HG03378 (cell line): ENCODE data around the gene FBXL7.

Experiments used
- ATAC-seq: cut with Tn5 transposase; IDR thresholded peaks from one replicate; pipeline ENCODE4 v1.9.1; 2021; ENCODE audit warnings: mild to moderate bottlenecking, moderate library complexity; ENCODE audit not compliant: unreplicated experiment

The FBXL7 gene

DNA sequence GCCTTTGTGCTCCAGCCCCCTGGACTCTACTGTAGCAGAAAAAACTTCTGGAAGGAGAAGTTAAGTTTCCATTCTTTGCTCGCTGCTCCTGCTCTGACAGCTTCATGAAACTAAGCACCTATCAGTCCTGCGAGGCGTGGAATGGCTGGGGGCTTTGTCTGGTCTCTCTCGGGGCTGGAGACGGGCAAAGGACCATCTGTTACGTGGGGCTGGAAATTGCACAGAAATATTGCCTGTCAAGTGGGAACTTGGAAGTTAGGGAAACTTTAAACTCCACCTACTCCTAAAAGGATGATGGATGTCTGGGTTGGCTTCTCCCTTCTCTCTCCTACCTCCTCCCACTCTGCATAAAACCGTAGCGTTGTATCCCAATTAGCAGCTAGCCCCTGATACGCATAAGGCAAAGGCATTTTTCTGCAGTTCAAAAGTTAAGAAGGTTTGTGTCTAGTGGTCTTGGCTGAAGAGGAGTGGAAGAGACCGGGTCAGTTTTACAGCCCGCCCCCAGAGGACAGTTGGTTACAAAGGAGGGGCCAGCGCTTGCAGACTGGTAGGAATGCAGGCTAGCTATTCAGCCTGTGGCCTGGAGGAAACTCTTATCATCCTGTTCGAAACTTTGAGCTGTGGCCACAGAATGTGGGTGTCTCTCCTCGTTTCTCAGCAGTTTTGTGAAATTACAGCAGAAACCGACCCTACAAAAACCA is 1.3 kb downstream of the FBXL7 start:
- no peak for ATAC-seq

DNA sequence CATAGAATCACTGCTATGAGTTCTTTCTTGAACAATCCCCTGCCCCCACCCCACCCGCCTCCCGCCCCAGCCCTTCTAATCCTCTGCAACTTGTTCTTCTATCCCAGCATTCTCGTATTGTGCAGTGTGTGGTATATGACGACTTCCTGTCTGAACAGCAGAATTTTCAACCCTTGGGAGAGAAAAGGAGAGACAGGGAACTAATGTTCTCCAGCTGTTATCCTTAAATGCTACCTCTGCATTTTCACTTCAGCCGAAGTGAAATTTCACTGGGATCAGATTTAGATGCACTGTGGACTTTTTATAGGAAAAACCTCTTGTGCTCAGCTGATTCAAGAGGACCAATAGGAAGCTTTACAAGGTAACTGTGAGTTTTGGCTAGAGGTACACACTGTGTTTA is 2.2 kb downstream of the FBXL7 start:
- no peak for ATAC-seq

DNA sequence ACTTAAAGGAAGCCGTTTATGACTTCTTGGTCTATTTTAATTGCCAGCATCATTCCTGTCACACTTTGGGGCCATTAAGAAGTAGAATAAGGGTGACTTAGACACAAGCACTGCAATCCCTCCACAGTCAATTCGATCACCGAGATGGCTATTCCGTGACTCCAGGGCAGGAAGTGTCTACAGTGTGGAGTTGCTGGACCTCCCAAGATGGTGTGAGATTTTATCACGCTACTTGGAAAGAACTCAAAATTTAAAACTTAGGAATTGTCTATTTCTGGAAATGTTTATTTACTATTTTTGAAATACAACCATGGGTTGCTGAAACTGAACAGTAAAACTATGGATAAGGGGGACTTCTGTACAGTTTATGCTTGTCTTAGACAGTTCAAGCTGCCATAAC is 6.2 kb downstream of the FBXL7 start:
- no peak for ATAC-seq

DNA sequence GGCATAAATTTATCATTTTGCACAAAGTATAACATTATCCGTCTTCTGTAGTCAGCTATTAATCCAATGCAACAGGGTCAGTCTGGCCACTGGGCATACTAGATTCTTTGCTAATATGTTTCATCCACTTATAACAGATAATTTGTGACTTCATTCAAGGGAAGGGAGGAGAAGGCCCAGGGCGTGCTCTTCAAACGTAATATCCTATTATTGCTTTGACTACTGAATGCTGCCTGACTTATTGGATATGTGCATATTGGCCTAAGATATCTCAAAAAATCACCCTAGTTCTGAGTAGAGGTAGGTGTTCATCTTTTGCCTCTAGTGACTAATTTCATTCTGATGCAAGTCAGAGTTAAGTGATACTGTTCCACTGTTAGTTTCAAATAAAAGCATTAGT is 6.9 kb downstream of the FBXL7 start:
- ATAC-seq, result no peak

DNA sequence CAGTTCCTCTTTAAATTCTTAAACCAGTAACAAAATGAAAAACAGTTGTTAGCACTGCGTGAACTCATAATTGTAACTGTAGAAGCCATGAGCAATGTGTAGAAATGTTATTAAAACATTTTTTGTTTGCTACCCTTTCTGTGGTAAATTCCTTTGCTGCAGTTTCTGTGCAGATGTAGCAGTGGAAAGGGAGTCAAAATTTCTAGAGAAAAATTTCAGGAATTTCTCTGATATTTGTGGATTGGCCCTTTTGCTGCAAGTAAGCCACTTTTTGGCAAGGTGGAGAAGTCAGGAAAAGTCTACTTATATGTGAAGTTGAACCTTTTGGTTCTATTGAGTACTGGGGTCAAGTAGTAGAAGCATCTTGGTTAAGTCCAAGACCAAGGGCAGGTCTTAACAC is 10.1 kb downstream of the FBXL7 start:
- ATAC-seq, result no peak

DNA sequence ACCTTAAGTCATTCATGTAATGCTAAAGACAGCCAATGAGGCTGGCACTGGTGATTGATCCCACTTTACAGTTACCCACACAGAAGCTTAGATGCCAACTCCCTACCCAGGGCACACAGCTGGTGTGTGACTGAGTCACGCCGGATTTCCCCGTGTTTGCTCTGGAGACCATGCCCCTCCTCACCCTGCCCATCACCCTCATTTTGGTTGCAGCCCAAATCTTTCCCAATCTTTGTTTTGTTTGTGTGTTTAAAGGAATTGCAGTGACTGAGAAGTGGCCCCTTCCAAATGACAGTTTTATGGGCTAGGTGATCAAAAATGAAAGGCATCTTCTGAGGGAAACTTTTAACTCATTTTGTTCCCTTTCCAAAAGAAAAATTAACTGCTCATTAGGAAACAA is 10.9 kb downstream of the FBXL7 start:
- no peak for ATAC-seq

DNA sequence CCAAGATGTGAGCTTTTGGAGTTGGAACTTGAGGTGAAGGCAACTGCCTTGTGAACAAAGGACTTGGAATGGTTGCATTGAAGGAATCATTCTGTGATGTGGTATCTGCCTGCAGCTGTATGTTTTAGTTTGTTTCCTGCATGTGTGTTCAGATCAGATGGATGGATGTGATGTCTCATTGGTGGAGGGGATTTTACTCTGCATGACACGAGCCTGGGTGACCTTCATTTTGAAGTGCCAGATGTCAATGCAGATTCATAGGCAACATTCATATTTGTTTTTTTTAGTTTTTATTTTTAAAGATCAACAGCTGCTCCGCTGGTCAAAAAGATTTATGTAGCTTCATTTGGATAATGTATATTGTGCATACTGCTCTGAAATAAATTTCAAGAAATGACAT is 13.5 kb downstream of the FBXL7 start:
- ATAC-seq, result no peak

DNA sequence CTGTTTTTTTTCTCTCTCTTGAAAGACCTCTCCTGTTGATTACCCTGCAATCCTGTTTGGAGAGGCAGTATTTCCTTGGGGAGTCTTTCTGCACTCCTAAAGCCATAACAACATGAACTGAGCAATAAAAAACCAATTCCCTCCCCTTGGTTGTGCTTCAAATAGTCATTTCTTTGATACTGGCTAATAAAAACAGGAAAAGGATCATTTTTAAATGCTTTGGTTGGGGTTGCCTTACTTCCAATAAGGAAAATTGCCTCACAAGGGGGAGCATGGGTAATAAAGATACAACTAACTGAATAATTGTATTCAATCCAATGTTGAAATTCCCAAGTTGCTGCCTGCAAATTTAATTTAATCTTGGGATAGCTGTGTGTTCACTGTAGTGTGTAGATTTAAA is 13.9 kb downstream of the FBXL7 start:
- ATAC-seq, result no peak

DNA sequence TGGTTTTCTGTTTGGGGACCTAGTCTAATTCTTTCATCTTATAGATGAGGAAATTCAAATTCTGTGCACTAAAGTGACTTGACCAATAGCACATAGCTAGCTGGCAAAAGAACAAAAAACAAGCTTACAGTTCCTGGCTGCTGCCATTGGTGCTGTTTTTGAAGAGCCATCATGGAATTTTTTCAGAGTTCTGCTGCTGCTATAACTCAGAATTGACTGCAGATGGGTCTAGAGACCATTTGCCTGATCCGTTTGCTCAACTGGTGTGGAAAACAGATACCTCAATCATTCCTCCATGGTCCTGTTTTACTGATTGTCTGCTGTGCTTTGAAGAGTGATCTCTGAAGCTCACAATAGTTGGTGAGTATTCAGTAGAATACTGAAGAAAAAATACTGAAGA is 15.2 kb downstream of the FBXL7 start:
- ATAC-seq, result no peak

DNA sequence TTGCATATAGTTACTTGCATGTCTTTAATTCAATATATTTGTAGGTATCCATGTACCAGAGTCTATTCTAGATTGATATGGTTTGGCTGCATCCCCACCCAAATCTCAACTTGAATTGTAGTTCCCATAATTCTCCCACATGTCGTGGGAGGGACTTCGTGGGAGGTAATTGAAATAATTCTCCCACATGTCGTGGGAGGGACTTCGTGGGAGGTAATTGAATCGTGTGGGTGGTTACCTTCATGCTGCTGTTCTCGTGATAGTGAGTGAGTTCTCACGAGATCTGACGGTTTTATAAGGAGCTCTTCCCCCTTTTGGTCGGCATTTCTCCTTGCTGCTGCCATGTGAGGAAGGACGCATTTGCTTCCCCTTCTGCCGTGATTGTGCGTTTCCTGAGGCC is 16.5 kb downstream of the FBXL7 start:
- no peak for ATAC-seq

DNA sequence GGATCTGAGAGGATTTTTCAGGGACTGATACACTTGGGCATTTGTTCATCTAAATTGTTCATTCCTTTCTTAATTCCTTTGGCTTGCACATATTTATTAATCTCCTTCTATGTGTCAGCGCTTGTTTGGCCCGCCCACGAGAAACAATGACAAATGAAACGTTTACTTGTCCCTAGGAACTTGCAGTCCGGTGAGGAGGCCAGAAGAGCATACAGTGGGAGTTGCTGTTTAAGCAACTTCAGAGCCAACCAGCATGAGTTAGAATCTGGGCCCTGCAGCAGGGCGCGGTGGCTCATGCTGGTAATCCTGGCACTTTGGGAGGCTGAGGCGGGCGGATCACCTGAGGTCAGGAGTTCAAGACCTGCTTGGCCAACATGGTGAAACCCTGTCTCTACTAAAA is 18.8 kb downstream of the FBXL7 start:
- ATAC-seq, result no peak

DNA sequence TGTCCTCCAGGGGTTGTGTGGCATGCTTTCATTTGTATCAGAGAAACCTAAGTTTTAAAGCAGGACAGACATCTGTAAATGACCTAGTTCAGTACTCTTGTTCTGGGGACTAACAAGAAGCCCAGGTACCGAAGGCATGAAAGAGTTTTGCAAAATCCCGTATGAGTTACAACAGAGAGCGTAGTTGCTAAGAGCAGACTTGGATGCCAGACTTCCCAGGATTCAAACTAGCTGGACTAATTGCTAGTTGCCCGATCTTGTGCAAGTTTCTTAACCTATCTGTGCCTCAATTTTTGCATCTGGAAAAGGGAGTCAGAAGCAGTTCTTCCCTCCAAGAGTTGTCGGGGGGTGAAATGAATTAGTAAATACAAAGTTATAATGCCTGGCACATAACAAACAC is 20.9 kb downstream of the FBXL7 start:
- no peak for ATAC-seq

DNA sequence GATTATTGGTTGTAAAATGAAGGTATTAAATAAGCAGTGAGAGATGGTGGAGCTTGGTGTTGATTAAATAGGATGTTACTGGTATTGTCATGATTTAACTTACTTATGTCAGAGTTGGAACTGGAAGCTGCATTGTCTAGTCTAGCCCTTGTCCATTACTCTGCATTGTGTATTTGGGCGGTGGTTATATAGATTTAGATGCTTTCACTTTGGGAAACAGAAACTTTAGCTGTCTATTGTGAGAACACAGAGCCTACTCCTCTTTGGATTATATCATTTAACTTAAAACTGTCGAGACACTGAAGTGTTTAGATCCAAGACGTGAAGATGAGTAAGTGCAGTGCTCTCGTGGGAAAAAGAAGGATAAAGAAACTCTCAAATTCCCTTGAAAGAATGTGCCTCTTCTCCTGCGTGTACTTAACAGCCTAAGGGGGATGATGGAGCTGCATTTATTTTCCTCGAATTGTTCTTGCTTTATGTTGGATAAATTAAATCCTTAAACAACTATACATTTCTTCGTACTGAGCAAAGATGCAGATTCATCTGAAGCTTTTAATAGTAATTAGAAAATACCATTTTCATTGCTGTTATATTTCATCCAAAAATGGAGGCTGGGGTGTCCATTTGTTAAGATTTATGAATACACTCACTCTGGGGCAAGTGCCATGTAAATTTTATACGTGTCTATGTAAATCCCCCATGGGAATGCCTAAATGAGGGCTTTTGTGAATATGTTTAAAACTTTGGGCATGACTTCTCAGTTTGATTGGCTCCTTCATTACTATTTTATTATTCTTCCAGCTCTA is 21.6 kb downstream of the FBXL7 start:
- no peak for ATAC-seq

DNA sequence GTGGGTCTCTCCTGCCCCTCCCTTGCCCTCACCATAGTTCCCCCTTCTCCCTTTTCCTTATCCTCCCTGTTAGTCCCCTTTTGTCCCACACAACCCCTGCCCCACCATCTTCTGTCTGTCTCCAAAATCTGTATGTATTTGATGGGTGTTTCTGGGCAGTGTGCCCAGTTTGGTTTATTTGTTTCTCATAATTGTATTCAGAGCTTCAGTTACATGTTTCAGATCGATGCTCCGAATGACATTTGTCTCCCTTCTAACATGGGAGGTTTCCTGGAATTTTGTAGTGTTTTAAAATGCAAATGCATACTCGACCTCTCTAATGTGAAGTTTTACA is 22.2 kb downstream of the FBXL7 start:
- ATAC-seq, result no peak

DNA sequence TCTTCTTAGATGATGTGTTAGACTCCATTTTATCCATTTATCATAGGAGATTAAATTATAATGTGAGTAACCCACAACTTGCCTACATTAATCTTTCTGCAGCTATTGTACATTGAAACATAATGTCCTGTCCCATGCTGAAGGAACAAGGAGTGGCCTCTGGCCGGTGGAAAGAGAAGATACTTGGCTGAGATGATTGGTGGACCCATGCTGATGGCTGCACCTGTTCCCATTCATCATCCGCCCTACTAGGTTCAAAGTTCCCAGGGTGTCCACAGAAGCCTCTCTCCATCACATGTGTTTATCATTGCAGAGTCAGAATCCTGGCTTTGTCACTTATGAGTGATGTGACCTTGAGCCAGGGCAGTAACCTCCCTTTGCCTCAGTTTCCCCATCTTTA is 24.7 kb downstream of the FBXL7 start:
- no peak for ATAC-seq

DNA sequence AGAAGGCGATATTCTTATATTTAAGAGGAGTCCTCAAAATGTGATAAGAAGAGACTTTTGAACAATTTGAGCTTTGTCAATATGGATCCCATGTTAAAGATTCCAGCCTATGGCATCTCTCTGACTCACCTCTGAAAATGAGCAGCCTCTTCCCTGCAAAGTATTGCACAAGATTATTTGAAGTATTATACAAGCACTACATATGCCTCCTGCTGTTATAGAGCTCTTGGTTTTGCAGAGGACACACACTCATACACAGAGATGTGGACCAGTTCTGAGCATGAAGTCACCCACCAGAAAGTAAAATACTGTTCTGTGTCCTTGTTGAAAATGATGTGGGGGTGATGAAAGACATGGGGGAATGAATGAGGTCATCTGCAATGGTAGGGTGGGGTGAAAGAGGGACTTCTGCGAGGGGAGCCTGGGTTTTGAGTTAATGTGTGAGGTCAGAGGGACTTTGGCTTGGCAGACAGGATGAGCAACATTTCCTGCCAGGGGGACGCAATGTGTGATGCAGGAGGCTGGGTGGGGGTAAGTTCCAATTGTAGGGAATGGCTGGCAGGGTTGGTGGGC is 25.8 kb downstream of the FBXL7 start:
- no peak for ATAC-seq

DNA sequence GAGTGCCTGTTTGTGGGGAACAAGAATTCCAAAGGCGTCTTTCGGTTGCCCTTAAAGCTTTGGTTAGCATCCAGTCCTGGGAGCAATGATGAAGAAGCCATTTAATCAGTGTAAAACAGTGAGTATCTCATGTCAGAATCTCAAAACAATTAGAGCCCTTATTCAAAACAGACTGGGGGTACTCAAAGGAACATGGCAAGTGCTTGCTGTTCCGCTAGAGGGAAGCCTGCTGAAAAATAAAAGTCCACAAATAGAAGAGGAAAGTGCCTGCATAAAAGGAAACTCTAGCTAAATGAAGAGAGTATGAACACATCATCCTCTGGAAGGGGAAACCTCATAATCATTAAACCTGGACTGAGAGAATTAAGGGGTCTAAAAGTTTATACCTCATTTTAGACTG is 26.4 kb downstream of the FBXL7 start:
- ATAC-seq, result no peak

DNA sequence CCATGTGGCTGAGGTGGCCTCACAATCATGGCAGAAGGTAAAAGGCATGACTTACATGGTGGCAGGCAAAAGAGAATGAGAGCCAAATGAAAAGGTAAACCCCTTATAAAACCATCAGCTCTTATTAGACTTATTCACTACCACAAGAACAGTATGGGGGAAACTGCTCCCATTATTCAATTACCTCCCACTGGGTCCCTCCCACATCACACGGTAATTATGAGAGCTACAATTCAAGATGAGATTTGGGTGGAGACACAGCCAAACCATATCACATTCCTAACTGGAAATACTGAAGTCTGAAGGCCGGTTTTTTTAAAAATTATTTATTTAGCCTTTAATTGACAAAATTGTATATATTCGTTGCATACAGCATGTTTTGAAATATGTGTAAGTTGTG is 28.5 kb downstream of the FBXL7 start:
- ATAC-seq, result no peak

DNA sequence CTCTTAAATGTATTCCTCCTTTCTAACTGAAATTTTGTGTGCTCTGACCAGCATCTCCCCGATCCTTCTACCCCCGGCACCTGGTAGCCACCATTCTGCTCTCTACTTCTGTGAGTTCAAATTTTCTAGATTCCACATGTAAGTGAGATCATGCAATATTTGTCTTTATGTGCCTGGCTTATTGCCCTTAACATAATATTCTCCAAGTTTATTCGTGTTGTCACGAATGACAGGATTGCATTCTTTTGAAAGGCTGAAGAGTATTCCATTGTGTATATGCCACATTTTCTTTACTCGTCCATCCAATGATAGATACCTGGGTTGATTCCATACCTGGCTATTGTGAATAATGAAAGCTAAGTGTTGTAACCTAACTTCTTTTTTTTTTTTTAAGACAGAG is 29.0 kb downstream of the FBXL7 start:
- ATAC-seq, result no peak

DNA sequence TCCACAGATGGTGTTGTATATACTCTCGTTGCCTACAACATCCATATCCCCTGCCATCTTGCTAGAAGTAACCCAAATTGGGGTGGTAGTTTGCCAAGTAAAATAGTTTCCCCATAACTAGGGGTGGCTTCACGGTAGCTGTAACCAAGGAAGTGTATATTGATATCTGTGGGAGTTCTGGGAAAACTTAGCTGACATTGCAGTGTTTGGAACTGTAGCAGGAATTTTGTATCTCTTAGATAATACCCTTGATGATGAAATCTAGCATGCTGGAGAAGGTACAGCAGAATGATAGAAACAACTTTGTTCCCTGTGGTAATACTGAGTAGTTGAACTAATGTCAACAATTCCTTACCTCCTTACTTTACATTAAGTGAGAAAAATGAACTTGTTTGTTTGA is 29.8 kb downstream of the FBXL7 start:
- no peak for ATAC-seq

DNA sequence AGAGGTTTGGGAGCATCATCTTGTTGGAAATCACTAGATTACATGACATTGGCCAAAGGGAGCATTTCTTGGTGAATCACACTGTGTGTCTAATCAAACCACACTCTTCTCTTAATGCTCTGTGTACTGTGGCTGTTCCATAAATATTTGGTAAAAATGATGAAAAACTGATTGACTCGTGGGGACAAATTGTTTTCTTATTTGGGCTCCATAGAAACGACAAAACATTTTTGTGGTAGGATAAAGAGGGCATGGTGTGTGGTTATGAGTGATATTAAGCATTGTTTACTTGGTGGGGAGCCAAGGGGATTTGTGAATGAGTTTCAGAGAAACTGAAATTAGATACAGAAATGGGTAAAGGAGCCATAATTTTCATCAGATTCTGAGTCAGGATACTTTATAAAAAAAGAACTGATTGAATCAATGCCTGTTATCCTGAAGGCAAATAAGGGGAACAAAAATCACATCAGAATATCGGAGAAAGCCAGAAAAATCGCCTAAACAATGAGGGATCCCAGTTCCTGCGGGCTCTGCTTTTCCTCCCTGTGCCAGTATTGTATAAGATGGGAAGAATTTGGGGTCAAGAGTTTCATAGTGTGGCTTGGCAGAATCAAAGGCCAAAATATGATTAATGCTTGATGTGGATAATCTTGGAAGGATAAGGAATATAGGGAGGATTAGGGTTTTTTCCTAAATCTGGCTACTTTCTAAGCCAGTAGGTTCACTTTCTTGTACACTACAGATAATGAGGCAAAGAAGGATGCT is 33.3 kb downstream of the FBXL7 start:
- ATAC-seq, result no peak

DNA sequence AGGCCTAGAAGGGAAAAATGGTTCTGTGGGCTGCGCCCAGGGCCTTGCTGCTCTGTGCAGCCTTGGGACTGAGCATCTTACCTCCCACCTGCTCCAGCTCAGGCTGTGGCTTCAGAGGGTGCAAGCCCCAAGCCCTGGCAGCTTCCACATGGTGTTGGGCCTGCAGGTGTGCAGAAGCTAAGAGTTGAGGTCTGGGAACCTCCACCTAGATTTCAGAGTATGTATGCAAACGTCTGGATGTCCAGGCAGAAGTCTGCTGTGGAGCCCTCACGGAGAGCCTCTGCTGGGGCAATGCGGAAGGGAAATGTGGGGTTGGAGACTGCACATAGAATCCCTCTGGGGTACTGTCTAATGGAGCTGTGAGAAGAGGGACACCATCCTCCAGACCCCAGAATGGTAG is 36.0 kb downstream of the FBXL7 start:
- ATAC-seq, result no peak
